Mesothelial cell of epicardium (in vitro differentiated cells): ENCODE measurements around the gene ANKRD44. TPM values are rescaled to one million over a fixed set of nuclear protein-coding genes. Genes with fewer than 3 reads are reported as not detected.

ENCODE experiments used
- DNase-seq, 2 experiments: peaks; one replicate each; pipeline ENCODE4 v3.0.0; 2021; ENCODE audit warnings: low spot score in 2 of 2; ENCODE audit not compliant: unreplicated experiment in 2 of 2
- H3K27ac Mint-ChIP-seq: 2 replicates; pipeline ENCODE4 v1.8.0; 2021; ENCODE audit warnings: mixed read lengths
- H3K27me3 Mint-ChIP-seq: 2 replicates; pipeline ENCODE4 v1.8.0; 2021; ENCODE audit warnings: low read depth, mixed read lengths
- H3K36me3 Mint-ChIP-seq: 2 replicates; pipeline ENCODE4 v1.8.0; 2021; ENCODE audit warnings: mixed read lengths
- H3K4me1 Mint-ChIP-seq: 2 replicates; pipeline ENCODE4 v1.8.0; 2021; ENCODE audit warnings: mixed read lengths
- H3K4me3 Mint-ChIP-seq: 2 replicates; pipeline ENCODE4 v1.8.0; 2021; ENCODE audit warnings: mild to moderate bottlenecking, moderate library complexity, mixed read lengths
- H3K9me3 Mint-ChIP-seq: 2 replicates; pipeline ENCODE4 v1.8.0; 2021; ENCODE audit warnings: mixed read lengths
- total RNA-seq: library from RNA; stranded (reverse); gene quantifications from 3 replicates; pipeline ENCODE4 v1.2.1, GENCODE V29; 2021
- TF ChIP-seq, protein P1 (sequence below): fragments of 200-600 bp; sonication (generic); IDR thresholded peaks from one replicate; pipeline ENCODE4 v1.5.0; 2021; ENCODE audit warnings: antibody characterized with exemption; ENCODE audit not compliant: unreplicated experiment

Gene ANKRD44
- total RNA-seq, 1 donor from 2014 or later = 10.4 TPM

DNA sequence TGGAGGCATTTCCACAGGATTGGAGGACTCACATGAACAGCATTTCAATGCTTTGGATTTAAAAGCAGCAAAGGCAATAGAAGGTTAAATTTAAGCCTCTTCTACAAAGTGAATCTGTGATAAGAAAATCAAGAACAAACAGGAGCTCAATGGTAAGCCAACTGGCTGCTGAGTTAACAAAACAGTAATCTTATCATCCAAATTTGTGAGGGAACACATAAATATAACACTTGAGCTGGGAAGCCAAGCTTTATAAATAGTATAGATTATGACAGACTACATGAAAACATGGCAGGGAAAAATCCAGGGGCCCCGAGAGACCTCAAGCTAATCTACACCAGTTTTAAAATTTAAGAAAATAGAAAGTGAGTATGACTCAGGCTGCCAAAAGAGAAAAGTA, 275.6 kb downstream of the ANKRD44 start:
- TF ChIP-seq, protein P1, sequence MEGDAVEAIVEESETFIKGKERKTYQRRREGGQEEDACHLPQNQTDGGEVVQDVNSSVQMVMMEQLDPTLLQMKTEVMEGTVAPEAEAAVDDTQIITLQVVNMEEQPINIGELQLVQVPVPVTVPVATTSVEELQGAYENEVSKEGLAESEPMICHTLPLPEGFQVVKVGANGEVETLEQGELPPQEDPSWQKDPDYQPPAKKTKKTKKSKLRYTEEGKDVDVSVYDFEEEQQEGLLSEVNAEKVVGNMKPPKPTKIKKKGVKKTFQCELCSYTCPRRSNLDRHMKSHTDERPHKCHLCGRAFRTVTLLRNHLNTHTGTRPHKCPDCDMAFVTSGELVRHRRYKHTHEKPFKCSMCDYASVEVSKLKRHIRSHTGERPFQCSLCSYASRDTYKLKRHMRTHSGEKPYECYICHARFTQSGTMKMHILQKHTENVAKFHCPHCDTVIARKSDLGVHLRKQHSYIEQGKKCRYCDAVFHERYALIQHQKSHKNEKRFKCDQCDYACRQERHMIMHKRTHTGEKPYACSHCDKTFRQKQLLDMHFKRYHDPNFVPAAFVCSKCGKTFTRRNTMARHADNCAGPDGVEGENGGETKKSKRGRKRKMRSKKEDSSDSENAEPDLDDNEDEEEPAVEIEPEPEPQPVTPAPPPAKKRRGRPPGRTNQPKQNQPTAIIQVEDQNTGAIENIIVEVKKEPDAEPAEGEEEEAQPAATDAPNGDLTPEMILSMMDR = no peak
- Mint-ChIP-seq H3K9me3 (no peaks in the 10 kb centered on the region), H3K4me1 (peaks cover 2% of the 10 kb centered on the region), H3K27ac (no peak overlapping the region), H3K27me3 (no peaks in the 10 kb centered on the region), H3K4me3 (no peak overlapping the region), H3K36me3 (no peaks in the 10 kb centered on the region)
- DNase-seq = no peak

DNA sequence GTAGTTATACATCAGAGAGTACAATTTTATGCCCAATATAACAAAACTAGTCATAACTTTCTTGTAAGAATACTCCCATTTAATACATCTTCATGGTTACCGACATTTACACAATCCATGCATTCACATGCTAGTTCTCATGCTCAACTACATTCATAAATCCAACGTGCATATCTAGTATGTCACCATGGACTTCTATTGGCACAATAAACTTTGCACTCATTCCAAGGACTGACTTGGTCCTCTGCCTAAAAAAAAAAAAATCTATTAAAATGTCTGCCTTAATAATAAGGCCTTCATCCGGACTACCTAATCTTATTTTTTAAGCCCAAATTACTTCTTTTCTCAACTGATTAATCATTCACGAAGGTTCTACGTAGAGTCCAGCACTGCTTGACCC, 276.3 kb downstream of the ANKRD44 start:
- Mint-ChIP-seq H3K9me3 (no peaks in the 10 kb centered on the region), H3K27ac (no peak overlapping the region), H3K4me3 (no peak overlapping the region), H3K36me3 (no peaks in the 10 kb centered on the region), H3K27me3 (no peaks in the 10 kb centered on the region), H3K4me1 (peaks cover 2% of the 10 kb centered on the region)
- TF ChIP-seq, protein P1 = no peak
- no peak for DNase-seq

DNA sequence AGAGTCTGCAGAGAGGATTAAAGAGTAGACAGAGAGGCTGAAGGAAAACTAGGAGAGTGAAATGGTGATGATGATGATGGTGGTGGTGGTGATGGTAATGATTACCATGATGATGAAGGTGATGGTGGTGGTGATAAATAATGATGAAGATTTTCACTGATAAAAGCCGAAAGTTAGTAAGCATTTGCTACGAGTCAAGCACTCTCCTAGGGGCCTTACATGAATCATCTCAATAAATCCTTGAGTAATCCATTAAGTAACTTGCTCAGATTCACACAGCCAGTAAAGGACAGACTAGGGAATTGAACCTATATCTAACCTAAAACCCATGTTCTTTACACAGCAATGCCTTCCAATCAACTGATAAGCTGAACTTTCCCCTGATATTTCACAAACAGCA, 277.4 kb downstream of the ANKRD44 start:
- no peak for DNase-seq
- TF ChIP-seq, protein P1 = no peak
- Mint-ChIP-seq H3K4me3 (no peak overlapping the region), H3K27ac (no peak overlapping the region), H3K27me3 (no peaks in the 10 kb centered on the region), H3K36me3 (no peaks in the 10 kb centered on the region), H3K9me3 (no peaks in the 10 kb centered on the region), H3K4me1 (peaks cover 2% of the 10 kb centered on the region)

DNA sequence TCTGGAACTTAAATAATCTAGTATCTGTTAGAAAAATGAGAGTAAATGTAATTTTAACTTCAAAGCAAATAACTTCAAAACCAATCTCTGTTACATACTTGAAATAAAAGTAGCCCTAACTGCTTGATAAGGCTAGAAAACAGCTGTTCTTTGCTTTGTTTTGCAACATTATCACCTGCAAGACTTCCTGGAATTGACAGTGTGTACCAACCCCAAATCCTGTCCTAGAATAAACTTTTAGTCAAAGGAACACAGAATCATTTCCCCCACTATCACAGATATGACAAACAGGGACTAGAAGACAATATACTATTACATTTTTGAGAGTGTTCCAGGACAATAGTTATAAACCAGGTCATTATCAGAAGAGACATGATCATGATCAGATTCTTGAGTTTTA, 278.8 kb downstream of the ANKRD44 start:
- H3K4me3 Mint-ChIP-seq = no peak overlapping the region
- DNase-seq = no peak
- H3K36me3 Mint-ChIP-seq = no peaks in the 10 kb centered on the region
- H3K9me3 Mint-ChIP-seq = no peaks in the 10 kb centered on the region
- TF ChIP-seq, protein P1 = no peak
- H3K27ac Mint-ChIP-seq = no peak overlapping the region
- peaks cover 2% of the 10 kb centered on the region for H3K4me1 Mint-ChIP-seq
- no peaks in the 10 kb centered on the region for H3K27me3 Mint-ChIP-seq

DNA sequence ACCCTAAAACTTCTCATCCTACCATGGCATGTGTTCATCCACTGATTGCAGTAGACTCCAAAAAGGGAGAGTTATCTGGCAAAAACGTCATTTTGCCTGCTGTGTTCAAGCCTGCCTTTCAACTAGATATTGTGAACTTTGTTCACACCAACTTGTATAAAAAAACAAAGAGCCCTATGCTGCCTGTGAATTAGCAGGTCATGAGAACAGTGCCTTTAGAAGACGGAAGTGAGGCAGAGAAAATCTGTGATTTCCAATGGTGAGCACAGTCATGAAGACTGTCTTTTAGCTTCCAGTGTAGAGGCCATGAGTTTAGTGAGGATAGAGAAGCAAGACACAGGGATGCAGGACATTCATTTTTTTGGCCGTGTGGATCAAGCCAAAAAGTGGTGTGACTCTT, 280.5 kb downstream of the ANKRD44 start:
- no peak overlapping the region for H3K4me3 Mint-ChIP-seq
- peaks cover 2% of the 10 kb centered on the region for H3K4me1 Mint-ChIP-seq
- no peaks in the 10 kb centered on the region for H3K27me3 Mint-ChIP-seq
- no peak overlapping the region for H3K27ac Mint-ChIP-seq
- no peaks in the 10 kb centered on the region for H3K36me3 Mint-ChIP-seq
- DNase-seq = no peak
- H3K9me3 Mint-ChIP-seq = no peaks in the 10 kb centered on the region
- TF ChIP-seq, protein P1 = no peak

DNA sequence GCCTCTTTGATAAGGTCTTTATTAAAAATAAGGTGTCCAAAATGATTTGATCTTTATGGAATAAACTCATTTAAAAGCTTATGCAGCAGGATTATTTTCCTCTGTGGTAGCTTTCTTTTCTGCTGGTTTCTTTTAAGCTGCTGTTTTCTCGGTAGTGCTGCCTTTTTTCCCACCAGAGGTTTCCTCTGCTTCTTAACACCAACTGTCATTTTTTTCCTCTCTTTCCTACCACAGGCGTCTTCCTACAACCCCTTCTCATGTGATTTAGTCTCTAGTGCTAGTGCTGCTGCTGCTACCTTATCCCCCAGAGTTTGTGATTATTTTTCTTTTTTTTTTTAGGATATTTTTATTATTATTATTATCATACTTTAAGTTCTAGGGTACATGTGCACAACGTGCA, 281.9 kb downstream of the ANKRD44 start:
- TF ChIP-seq, protein P1 = no peak
- Mint-ChIP-seq H3K4me1 (peaks cover 2% of the 10 kb centered on the region), H3K4me3 (no peak overlapping the region), H3K27me3 (no peaks in the 10 kb centered on the region), H3K27ac (no peak overlapping the region), H3K9me3 (no peaks in the 10 kb centered on the region), H3K36me3 (no peaks in the 10 kb centered on the region)
- DNase-seq = no peak
